Amniotic epithelial cell (primary cell): Measurements from ENCODE around the gene CHMP4A.
A peak's percentile ranks its signal among the peaks of the same experiment; 100 is the strongest.
"Not testable (repeated sequence)": the region's sequence is repeated elsewhere in the genome, so short reads cannot be mapped to it uniquely, and the experiment has no call there.

Experiments
- DNase-seq: peaks from one replicate; pipeline ENCODE4 v3.0.0-alpha.2; 2010; ENCODE audit warnings: low read depth

Gene CHMP4A

DNA sequence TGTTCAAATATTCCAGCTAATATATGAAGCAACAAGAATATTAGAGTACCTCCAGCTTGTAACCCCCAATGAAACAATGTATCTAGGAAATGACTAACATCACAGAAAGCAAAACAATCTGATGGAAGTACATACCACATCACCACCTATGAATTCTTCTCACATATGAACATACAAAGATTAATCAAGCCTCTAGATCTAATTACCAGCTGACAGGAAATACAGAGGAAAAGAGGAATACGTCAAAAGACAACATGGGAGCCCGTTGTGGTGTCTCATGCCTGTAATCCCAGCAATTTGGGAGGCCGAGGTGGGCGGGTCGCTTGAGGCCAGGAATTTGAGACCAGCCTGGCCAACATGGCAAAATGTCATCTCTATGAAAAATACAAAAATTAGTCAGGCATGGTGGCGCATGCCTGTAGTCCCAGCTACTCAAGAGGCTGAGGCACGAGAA is 11.4 kb upstream of the CHMP4A start:
- DNase-seq: peak; percentile 91

DNA sequence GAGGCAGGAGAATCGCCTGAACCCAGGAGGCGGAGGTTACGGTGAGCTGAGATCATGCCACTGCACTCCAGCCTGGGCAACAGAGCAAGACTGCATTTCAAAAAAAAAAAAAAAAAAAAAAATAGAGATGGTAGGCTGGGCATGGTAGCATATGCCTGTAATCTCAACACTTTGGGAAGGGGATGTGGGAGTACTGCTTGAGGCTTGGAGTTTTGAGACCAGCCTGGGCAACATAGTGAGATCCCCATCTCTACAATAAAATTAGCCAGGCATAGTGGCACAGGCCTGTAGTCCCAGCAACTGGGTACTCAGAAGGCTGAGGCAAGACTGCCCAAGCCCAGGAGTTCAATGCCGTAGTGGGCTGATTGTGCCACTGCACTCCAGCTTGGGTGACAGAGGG is 9.7 kb upstream of the CHMP4A start:
- DNase-seq: not testable (repeated sequence)

DNA sequence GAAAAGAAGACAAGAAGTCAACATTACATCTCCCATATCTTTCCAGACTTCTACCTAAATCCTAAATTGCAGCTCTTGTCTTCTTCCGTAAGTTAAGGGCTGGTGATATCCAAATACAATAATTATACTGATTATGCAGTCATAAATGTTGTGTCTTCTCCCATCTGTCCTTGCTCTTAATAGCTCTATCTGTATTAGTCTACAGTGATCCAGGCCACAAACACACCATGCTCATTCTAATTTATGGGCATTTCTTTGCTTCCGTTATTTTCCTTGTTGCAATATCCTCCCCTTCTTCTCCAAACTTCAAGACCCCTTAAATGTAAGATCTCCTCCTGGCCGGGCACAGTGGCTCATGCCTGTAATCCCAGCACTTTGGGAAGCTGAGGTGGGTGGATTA is 6.2 kb upstream of the CHMP4A start:
- no peak for DNase-seq

DNA sequence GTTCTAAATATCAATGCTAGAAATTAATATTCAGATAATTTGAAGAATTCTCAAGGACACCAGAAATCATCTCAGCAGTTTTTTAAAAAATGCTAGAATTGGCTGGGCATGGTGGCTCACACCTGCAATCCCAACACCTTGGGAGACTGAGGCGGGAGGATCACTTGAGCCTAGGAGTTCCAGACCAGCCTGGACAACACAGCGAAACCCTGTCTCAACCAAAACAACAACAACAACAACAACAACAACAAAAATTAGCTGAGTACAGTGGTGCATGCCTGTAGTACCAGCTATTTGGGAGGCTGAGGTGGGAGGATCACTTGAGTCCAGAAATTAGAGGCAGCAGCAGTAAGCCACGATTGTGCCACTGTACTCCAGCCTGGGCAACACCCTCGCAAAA is 5.8 kb upstream of the CHMP4A start:
- no peak for DNase-seq

DNA sequence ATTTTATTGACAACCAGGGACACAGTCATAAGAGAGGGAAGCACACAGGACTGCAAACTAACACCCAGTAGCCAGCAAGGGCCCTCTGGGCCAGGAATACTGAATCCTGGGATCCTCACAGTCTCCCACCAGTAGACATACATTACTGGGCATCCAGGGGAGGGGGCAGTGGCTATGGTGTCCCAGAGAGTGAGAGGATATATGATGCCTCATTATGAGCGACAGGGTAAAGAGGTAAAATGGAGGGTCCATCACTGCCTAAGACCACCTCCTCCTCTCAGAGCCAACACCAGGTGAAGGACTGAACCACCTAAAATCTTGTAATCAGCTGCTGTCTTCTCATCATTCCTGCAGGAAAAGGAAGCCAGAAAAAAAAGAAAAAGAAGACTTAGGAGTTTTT is 3.6 kb upstream of the CHMP4A start:
- DNase-seq: not testable (repeated sequence)

DNA sequence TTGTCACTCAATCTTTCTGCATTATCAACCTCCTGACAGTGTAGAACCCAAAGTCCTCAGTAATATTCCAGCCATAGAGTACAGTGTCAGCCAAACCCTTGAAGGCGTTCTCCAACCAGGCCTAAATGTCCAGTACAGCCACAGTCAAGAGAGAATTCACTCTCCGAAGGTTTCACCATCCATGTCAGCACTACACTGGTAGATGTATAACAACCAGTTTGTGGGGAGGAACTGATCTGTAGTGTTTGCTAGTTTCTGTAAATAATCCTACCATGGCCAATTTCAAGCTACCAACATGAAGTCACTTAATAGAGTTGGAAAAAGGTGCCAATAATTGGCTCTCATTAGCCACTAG is 3.0 kb upstream of the CHMP4A start:
- no peak for DNase-seq

DNA sequence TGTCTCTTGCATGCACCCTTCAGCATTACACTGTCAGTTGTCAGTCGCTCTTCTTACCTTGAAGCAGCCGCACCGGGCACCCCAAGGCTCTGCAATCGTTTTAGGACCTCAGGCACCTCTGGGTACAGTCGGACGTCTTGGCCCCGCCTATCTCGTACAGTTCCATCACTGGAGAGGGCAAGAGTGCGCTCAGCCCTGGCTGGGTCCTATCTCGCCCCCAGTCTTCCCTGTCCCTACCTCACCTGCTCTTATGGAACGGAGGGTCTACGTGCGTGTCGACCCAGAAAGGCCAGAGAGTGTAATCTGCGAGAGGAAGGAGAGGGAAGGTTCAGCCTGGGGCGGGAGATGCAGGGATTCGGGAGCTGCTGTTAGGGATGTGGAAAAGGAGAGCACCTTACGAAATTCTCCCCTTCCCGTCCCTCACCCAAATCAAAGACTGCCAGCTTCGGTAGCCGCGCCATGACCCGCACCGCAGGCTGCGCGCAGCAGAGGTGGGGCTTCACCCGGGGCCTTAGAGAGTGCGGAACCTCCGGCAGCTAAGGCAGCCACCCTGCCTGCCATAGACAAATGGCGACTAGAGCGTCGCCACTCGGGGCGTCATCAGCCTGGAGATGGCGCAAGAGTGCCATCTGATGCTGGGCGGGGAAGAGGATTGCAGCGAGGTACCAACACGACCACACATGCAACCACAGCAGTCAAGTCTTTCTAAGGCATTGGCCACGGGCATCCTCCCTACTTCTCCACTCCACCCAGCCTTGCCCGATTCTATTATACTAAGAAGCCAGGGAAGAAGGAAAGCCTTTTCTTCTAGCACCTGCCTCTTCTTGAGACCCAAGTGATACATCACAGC is 2.4 kb upstream of the CHMP4A start, which contains the start of gene MDP1:
MDP1 (minus strand) TSS at position 572 of the 850 bp plus-strand sequence; CDS start at position 461, 111 bp downstream.
- DNase-seq: peak; percentile 77

DNA sequence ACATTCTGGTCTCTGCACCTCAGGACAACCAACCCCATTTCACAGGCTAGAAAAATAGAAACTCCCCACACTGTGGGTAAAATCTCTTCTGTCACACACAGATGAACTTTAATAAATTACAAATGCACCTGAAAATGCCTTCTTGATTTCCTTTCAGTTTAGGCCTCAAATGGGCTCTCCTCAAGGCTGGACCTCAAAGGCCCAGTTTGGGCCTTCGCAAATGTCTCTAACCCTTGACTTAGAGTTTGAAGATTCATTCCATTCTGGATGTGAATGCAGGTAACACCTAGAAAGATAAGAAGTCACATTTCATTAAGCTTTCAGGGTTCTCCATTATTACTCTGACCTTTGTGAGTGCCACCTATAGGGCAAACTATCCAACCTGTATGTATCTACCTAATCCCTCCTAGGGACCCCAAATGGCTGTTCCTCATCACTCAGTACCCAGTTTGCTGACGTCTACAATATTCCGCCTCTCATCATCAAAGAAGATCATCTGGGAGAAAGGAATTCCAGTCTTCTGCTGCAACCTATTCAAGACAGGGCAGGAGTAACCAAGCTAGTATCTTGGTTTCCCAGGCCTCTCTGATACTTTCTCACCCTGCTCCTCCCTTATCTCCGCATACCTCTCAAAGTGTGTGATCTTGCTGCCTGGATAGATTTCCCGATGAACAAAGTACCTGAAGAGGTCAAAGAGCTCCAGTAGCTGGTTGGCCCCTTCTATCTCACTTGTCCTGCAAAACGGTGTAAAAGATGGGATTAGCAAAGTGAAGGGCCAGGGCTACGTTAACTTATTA is 776 bp upstream of the CHMP4A start:
- no peak for DNase-seq

DNA sequence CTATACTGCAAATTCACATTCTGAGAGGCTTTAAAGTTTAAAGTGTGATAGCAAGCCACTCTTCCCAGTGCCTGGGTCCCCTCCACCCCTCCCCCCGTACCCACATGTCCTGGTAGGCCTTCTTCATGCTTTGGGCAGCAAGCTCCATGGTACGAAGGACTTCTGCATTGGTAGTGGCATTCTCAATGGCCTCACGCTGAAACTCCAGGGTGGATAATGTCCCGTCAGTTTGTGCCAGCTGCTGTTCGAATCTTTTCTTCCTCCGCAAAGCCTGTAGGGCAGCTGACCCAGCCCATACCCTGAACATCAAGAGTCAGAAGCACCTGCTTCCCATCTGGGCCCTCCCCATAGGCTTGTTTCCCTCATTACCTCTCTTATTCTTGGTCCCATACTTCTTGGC is 2.0 kb downstream of the CHMP4A start:
- DNase-seq: no peak

DNA sequence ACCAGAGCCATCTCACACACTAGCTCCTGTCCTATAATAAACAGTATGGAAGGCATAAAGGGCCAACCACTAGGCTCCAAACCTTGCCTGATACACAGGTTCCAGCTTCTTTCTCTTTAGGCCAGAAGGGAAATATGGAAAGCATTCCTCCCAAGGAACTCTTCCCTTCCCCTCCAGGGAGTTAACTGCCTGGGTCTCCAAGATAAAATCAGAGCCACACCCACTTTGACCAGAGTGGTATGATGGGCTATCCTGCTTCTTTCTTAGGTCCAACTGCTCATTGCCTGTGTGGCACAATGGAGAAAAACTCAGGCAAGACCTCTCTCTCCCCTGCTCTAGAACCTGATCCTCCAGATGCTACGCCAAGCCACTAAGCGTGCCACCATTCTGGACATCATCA is 5.7 kb downstream of the CHMP4A start:
- no peak for DNase-seq

DNA sequence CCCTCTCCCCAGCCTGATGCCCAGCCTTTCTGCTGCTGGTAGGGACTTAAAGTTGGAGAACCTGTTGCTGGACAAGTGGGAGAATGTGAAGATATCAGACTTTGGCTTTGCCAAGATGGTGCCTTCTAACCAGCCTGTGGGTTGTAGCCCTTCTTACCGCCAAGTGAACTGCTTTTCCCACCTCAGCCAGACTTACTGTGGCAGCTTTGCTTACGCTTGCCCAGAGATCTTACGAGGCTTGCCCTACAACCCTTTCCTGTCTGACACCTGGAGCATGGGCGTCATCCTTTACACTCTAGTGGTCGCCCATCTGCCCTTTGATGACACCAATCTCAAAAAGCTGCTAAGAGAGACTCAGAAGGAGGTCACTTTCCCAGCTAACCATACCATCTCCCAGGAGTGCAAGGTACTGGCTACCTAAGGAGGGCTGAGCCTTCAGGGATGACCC is 6.2 kb downstream of the CHMP4A start:
- DNase-seq: no peak

DNA sequence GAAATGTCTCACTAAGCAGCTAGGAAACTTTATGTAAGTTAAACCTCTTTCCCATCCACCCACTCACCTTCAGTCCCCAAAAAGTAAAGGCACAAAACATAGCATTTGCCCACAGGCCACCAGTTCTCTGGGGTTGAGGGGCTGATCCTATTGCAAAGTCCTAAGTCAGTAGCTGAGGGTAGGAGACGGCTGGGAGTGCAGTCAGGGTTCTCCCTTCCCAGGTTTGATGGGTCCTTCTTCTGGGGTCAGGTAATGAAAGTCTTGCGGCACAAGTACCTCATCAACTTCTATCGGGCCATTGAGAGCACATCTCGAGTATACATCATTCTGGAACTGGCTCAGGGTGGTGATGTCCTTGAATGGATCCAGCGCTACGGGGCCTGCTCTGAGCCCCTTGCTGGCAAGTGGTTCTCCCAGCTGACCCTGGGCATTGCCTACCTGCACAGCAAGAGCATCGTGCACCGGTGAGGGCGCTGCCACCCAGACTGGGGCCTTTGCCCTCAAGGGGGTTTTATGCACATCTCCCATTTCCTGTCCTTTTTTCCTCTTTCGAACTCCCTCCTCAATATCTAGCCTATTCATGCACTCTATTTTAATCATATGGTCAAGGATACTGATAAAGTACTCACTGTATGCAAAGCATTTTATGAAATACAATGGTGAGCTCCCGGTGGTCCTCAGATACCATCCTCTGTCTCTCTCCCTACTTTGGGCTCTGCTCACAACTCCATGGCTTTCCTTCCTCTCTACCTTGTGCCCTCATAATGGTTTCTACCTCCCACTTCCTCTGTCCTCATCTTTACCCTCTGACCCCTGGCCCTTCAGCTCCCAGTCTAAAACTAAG is 6.8 kb downstream of the CHMP4A start:
- DNase-seq: no peak

DNA sequence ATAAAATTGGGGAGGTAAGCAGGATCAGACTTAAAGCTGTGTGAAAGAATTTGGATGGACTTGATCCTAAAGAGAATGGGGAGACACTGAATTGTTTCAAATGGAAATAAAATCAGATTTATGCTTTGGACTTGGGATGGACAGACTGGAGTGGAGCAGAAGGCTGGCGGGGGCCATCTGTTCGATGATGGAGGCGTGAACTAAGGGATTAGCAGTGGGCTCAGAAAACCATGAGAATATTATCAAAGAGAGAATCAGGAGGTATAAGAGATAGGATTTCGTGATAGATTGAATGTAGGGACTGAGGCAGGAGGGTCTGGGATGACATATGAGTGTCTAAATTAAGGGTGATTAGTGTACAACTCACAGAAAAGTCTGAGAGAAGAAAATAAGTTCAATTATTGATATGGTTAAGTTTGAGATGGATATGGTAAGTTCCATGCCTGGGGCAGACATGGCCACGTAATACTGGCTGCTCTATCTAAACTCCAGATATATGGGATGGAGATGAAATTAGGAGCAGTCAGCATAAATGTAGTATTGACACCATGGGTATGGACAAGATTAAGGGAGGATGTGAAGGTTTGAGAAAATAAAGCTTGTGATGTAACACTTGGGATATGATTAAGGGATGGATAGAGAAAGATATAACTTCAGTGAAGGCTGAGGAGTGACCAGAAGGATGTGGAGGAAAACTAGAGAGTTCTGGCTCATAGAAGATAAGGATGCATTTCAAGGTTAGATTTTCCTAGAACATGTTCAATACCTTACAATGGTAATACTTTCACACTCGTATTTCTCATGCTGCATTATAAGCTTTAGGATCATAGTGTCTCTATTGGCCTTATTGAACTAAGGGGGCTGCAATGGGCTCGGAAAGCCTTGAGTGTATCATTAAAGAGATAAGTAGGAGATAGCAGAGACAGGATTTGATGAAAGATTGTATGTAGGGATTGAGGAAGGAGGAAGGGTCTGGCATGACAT is 8.8 kb downstream of the CHMP4A start:
- DNase-seq: no peak

DNA sequence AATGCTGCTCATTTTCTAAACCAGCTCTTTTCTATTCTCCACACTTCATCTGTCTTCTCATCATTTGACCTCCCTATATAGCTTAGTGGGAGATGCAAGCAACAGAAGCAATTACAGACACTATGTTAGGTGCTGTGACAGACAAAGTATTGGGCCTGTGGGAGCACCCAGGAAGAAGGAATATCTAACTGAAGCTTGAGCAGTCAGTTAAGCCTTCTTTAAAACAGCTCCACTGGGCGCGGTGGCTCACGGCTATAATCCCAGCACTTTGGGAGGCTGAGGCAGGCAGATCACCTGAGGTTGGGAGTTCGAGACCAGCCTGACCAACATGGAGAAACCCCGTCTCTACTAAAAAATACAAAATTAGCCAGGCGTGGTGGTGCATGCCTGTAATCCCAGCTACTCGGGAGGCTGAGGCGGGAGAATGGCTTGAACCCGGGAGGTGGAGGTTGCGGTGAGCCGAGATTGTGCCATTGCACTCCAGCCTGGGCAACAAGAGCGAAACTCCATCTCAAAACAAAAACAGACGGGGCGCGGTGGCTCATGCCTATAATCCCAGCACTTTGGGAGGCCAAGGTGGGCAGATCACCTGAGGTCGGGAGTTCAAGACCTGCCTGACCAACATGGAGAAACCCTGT is 9.9 kb downstream of the CHMP4A start:
- not testable (repeated sequence) for DNase-seq

DNA sequence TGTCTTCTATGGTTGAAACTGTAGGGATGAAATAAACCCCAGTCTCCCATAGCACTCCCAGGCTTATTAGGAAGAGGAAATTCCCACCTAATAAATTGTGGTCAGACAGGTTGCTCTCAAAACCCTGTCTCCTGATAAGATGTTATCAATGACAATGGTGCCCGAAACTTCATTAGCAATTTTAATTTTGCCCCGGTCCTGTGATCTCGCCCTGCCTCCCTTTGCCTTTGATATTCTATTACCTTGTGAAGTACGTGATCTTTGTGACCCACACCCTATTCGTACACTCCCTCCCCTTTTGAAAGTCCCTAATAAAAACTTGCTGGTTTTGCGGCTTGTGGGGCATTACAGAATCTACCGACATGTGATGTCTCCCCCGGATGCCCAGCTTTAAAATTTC is 10.8 kb downstream of the CHMP4A start:
- not testable (repeated sequence) for DNase-seq

DNA sequence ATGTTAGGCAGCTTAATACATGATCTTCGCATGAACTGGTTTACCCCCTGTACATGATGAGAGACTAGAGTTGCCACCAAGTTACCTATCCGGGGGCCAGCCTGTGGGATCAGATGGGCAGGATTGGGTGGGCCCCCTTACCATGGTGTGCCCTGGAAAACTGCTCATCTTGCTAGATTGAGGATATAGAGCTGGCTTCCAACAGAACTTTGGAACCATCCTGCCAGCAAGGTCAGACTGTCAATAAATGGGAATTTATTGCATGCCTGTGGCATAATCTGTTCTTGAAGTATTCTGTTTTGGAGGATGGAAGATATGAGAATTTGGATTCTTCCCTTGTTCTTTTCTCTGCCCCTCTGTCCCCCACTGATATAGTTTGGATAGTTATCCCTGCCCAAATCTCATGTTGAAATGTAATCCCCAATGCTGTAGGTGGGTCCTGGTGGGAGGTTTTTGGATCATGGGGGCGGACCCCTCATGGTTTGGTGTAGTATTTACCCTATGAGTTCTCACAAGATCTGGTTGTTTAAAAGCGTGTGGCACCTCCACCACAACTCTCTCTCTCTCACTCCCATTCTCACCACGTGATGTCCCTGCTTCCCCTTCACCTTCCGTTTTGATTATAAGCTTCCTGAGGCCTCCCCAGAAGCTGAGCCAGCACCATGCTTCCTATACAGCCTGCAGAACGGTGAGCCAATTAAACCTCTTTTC is 14.3 kb downstream of the CHMP4A start:
- DNase-seq: no peak

DNA sequence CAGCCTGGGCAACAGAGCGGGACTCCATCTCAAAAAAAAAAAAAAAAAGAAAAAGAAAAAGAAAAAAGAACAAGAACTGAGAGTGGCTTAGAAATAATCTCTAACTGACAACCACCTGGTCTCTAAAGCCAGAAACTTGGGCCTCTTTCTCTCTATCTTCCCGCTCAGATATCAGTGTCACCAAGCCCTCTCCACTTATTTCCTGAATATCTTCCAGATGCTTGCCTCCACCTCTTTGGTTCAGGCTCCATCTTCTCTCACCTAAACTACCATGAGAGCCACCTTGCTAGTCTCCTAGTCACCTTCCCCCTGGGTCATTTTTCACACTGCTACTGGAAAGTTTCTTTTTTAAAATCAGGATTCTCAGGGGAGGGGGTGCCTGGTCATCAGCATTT is 16.2 kb downstream of the CHMP4A start:
- no peak for DNase-seq

DNA sequence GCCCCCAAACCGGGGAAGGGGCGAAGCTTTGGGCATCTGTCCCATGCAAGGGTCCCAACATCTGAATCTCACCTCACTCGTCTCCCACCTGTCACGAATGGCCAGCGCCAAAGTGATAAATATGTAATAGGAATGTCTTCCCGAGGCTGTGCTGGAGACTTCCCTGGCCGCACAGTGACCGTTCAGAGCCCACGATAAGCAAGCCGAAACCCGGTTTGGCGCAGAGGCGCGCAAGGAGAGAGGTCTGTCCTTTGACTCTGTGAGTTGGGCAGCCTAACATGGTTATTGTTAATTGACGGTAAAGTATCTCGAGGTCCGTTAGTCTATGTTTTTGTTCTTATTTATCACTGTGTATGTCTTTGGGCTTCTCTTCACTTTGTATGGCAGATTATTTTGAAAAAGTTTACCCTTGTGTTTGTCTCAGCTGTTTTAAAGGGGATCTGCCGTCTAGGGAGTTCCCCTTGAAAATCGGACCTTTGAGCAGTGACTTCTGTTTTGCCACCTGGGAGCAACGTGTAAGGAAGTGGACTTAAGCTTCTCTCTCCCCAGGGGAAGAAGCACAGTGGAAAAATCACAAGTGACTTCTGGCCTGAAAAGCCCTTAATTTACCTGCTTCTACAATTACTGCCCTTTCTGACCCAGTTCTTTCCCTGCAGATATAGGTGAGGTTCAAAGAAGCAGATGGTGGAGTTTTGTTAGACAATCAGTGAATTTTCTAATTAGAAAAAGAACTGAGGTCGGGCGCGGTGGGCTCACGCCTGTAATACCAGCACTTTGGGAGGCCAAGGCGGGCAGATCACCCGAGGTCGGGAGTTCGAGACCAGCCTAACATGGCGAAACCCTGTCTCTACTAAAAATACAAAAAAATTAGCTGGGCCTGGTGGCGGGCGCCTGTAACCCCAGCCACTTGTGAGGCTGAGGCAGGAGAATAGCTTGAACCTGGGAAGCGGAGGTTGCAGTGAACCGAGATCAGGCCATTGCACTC is 16.9 kb downstream of the CHMP4A start:
- DNase-seq: no peak
